Sigmoid colon (tissue), 7 donors: ENCODE measurements around the gene CHAC1. TPM values are rescaled to one million over a fixed set of nuclear protein-coding genes. Genes with fewer than 3 reads are reported as not detected.

Experiments
- DNase-seq: peaks from one replicate; pipeline ENCODE4 v3.0.0-alpha.2; 2019
- H3K27ac ChIP-seq, 4 donors: fragments of 200-600 bp; sonication (generic); one replicate each; pipeline ENCODE4 v1.5.1; 2016 to 2019; ENCODE audit warnings: mild to moderate bottlenecking in 1 of 4
- H3K27me3 ChIP-seq, 3 donors: fragments of 200-600 bp; sonication (generic); one replicate each; pipeline ENCODE4 v1.5.1; 2019; ENCODE audit warnings: mild to moderate bottlenecking in 1 of 3
- H3K36me3 ChIP-seq, 4 donors: fragments of 200-600 bp; sonication (generic); one replicate each; pipeline ENCODE4 v1.5.1; 2016 to 2019
- H3K4me1 ChIP-seq, 4 donors: fragments of 200-600 bp; sonication (generic); one replicate each; pipeline ENCODE4 v1.5.1; 2017 to 2019
- H3K4me3 ChIP-seq, 4 donors: fragments of 200-600 bp; sonication (generic); one replicate each; pipeline ENCODE4 v1.5.1; 2017 to 2019; ENCODE audit warnings: mild to moderate bottlenecking in 2 of 4, moderate library complexity in 1 of 4
- H3K9me3 ChIP-seq, 4 donors: fragments of 200-600 bp in 3 of 4; sonication (generic) in 3 of 4; one replicate each; pipeline versions ENCODE4 v1.5.1 to v1.6.1; 2013 to 2019
- CTCF ChIP-seq, 4 experiments: fragments of 450-650 bp in 3 of 4; fragments of 200-600 bp in 1 of 4; IDR thresholded peaks; one replicate each; pipeline ENCODE4 v1.5.1; 2016 to 2019; ENCODE audit warnings: antibody characterized with exemption in 4 of 4, mild to moderate bottlenecking in 3 of 4, moderate library complexity in 2 of 4
- EP300 ChIP-seq, 4 donors: sonication (generic); formaldehyde crosslinking; IDR thresholded peaks; one replicate each; pipeline ENCODE4 v1.6.1; 2017; ENCODE audit warnings: antibody characterized with exemption in 4 of 4
- POLR2A ChIP-seq, 2 donors: fragments of 450-650 bp; IDR thresholded peaks; one replicate each; pipeline ENCODE4 v1.6.1; 2016; ENCODE audit warnings: antibody characterized with exemption in 2 of 2, mild to moderate bottlenecking in 2 of 2, moderate library complexity in 2 of 2
- POLR2AphosphoS5 ChIP-seq, 4 donors: sonication (generic); formaldehyde crosslinking; IDR thresholded peaks; one replicate each; pipeline ENCODE4 v1.6.1; 2017; ENCODE audit warnings: antibody characterized with exemption in 4 of 4
- WGBS, 2 donors: extraction: QIAGEN DNeasy Blood & Tissue Kit; methylation state at CpG; one replicate each; pipeline ENCODE4 v1.1.7; 2013; 5-methylcytosine and 5-hydroxymethylcytosine counted together
- intact Hi-C: fragments of 100-400 bp; cut with DNase I; formaldehyde crosslinking; loops from one replicate; pipeline ENCODE4 v1.15.1; 2023
- polyA plus RNA-seq, 3 donors: library from polyadenylated mRNA; stranded (reverse); fragments of 200-250 nt; gene quantifications; one replicate each; pipeline ENCODE4 v1.2.3, GENCODE V29; 2013
- total RNA-seq, 4 donors: library from RNA; depleted of rRNA; stranded (reverse); fragments of >200 nt; gene quantifications; one replicate each; pipeline ENCODE4 v1.1.0, GENCODE V29; 2016
- donor health status: healthy with polysubstance abuse.
- donor health status: Bipolar disorder and iron deficiency.
- donor health status: healthy.

Gene CHAC1
- total and polyA plus RNA-seq, 7 donors = 0.66 to 31.4 (median 3.0) TPM

DNA sequence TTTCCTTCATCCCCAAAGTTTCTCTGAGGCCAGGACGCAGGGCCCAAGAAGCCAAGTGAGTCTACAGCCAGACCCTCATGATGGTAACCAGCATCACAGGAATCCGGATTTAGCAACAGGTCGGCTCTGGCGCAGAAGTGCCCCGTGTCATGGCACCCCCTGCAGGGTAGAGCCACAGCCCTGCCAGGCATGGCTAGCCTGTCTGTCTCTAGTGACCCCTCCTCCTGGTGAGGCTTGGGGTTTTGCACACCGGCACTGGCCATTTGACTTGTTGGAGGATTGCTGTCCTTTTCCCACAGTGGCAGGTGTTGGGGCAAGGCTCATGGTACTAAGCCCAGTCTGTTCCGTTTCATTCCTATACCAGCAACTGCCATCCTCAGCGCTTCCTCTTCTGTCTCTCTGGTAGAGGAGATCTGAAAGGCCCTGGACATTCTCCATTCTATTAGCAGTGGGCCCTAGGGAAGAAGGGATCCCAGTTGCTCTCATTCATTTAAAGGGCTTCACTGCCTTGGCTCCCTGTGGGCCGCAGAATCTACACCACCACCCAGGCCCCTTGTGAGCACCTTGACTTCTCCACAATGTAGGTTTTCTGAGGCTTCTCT lies 9.4 kb upstream of the CHAC1 start:
- Histone ChIP-seq H3K36me3 (no peaks in the 10 kb centered on the region), H3K9me3 (no peaks in the 10 kb centered on the region), H3K4me1 (peaks cover 0 to 24% (median 16%) of the 10 kb centered on the region in 4 donors), H3K27ac (no peak overlapping the region), H3K27me3 (no peaks in the 10 kb centered on the region), H3K4me3 (no peak overlapping the region)
- DNase-seq = no peak
- TF ChIP-seq POLR2A (IDR thresholded peaks at IDR 0.05) (no peak), EP300 (IDR thresholded peaks at IDR 0.05) (no peak), CTCF (IDR thresholded peaks at IDR 0.05) (no peak), POLR2AphosphoS5 (IDR thresholded peaks at IDR 0.05) (no peak)
- 96 to 97% methylated on average over 9 of the region's 9 CpGs for WGBS, 2 donors
- intact Hi-C loops = loop anchor here (5.0 to 10.0 kb wide), 2 partner anchors 37 to 171 kb away; partner anchors contain the start of gene INO80

- DNase-seq = no peak
- peaks cover 0 to 24% (median 16%) of the 10 kb centered on the region in 4 donors for H3K4me1 ChIP-seq
- H3K27me3 ChIP-seq = no peaks in the 10 kb centered on the region
- no peaks in the 10 kb centered on the region for H3K36me3 ChIP-seq
- WGBS, 2 donors = 90 to 94% methylated on average over 11 of the region's 11 CpGs
- H3K4me3 ChIP-seq = no peak overlapping the region
- intact Hi-C loops = loop anchor here (5.0 to 10.0 kb wide), 2 partner anchors 37 to 170 kb away; partner anchors contain the start of gene INO80
- no peaks in the 10 kb centered on the region for H3K9me3 ChIP-seq
- no peak for TF ChIP-seq POLR2A (IDR thresholded peaks at IDR 0.05)
- no peak for TF ChIP-seq CTCF (IDR thresholded peaks at IDR 0.05)
- no peak for TF ChIP-seq POLR2AphosphoS5 (IDR thresholded peaks at IDR 0.05)
- TF ChIP-seq EP300 (IDR thresholded peaks at IDR 0.05) = no peak
- H3K27ac ChIP-seq = no peak overlapping the region
Measured at GRCh38 chr15:40944510-40945296, 8.6 kb upstream of the CHAC1 start.

DNA sequence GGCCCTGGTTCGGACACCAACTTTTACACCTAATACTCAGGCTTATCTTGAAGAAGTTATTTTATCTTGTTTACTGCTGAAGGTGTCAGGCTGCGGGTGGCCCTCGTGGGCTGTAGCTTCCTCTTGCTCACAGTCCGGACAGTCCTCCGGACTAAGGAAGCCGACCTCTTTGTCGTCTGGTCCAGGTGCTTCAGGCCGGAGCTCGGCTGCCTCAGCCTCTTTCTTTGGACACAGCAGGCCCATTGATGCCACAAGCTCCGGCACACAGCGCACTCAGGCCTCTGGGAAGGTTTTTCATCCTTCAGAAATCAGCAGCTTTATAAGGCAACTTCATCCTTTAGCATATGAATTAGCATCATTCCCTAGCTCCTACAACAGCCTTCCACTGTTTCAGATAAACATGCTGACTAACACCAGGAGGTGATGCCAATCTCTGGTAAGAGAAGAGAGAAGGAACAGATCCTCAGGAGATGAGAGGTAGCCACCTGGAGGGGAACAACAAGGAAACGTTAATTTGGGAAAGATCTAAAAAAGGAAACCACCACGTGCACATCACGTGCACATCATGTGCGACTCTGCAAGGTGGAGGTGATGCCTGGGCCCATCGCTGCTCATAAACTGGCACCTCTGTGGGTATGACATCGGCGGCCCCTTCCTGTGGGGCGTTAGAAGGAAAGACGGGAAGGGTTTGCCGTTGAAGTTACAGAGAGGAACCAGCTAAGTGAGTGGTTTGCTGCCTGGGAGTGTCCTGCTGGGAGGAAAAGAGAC lies 4.4 kb upstream of the CHAC1 start:
- Histone ChIP-seq H3K27me3 (no peaks in the 10 kb centered on the region), H3K4me1 (peaks cover 0 to 15% (median 10%) of the 10 kb centered on the region in 4 donors), H3K27ac (no peak overlapping the region), H3K9me3 (no peaks in the 10 kb centered on the region), H3K4me3 (no peak overlapping the region), H3K36me3 (no peaks in the 10 kb centered on the region)
- intact Hi-C loops = loop anchor here (10.0 kb wide), 1 partner anchor 166 kb away; the partner anchor contains the start of gene INO80
- DNase-seq = no peak
- WGBS, 2 donors = 73 to 77% methylated on average over 21 of the region's 21 CpGs
- TF ChIP-seq POLR2AphosphoS5 (IDR thresholded peaks at IDR 0.05) (no peak), EP300 (IDR thresholded peaks at IDR 0.05) (no peak), POLR2A (IDR thresholded peaks at IDR 0.05) (no peak), CTCF (IDR thresholded peaks at IDR 0.05) (no peak)

DNA sequence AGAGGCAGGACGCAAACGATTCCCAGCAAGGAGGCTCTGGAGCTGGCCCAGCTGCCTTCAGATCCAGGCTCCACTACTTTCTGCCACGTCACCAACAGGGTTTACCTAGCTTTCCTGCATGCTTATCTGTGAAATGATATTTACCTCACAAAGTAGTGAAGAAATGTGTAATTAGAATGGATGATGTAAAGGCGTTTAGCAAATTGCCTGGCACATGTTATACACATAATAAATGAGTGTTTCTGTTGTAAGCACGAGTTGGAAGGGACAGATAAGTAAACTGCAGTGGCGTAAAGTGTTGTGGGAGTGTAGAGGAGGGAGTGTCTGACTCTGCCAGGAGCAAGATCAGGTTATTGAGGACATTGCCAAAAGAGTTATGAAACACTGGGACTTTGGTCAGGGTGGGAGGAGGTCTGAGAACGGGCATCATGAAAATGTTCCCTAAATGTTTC lies 3.5 kb upstream of the CHAC1 start:
- DNase-seq = no peak
- WGBS, 2 donors = 16 to 52% methylated on average over 7 of the region's 7 CpGs
- H3K4me3 ChIP-seq = no peak overlapping the region
- H3K27me3 ChIP-seq = no peaks in the 10 kb centered on the region
- no peak overlapping the region for H3K27ac ChIP-seq
- intact Hi-C loops = loop anchor here (10.0 kb wide), 1 partner anchor 165 kb away; the partner anchor contains the start of gene INO80
- no peaks in the 10 kb centered on the region for H3K9me3 ChIP-seq
- H3K36me3 ChIP-seq = no peaks in the 10 kb centered on the region
- TF ChIP-seq POLR2AphosphoS5 (IDR thresholded peaks at IDR 0.05) (no peak), POLR2A (IDR thresholded peaks at IDR 0.05) (no peak), EP300 (IDR thresholded peaks at IDR 0.05) (no peak)
- peaks cover 0 to 18% (median 12%) of the 10 kb centered on the region in 4 donors for H3K4me1 ChIP-seq
